ENCODE results near the gene MYO6. TPM values are rescaled to one million over a fixed set of nuclear protein-coding genes. Genes with fewer than 3 reads are reported as not detected.

Gene MYO6
- polyA plus RNA-seq, 1 experiment: 13.7 TPM

DNA sequence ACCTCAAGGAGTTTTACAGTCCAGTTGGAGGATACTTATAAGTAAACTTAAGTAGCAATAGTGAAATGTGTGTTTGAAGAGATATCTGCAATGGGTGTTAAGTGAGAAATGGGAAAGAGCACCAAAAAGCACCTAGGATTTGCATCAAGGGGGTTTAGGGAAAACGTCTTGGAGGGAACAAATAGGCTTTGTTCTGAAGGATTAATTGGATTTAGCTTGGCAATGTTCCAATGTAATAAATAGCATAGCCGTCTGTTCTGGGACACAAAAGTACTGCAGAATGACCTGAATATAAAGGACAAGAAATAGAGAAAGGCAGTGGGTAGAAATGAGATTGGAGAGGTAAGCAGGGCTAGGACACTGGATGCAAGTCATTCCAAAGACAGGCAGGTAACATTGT is 2.8 kb upstream of the MYO6 start:
- H3K9me3 ChIP-seq (ENCODE audit: control insufficient read depth, insufficient read depth, low read length): no peaks in the 10 kb centered on the region; the same call in 1 of the 2 replicates
- ChIA-PET CTCF (no interaction called here), POLR2A (no interaction called here)
- TF ChIP-seq, protein P1, sequence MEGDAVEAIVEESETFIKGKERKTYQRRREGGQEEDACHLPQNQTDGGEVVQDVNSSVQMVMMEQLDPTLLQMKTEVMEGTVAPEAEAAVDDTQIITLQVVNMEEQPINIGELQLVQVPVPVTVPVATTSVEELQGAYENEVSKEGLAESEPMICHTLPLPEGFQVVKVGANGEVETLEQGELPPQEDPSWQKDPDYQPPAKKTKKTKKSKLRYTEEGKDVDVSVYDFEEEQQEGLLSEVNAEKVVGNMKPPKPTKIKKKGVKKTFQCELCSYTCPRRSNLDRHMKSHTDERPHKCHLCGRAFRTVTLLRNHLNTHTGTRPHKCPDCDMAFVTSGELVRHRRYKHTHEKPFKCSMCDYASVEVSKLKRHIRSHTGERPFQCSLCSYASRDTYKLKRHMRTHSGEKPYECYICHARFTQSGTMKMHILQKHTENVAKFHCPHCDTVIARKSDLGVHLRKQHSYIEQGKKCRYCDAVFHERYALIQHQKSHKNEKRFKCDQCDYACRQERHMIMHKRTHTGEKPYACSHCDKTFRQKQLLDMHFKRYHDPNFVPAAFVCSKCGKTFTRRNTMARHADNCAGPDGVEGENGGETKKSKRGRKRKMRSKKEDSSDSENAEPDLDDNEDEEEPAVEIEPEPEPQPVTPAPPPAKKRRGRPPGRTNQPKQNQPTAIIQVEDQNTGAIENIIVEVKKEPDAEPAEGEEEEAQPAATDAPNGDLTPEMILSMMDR (IDR thresholded peaks at IDR 0.05; ENCODE audit: low read depth, low read length): no peak
- DNase-seq (ENCODE audit: low read depth, low spot score): no peak
- H3K27me3 ChIP-seq (ENCODE audit: control insufficient read depth, insufficient read depth, low read length): peaks cover 5% of the 10 kb centered on the region
- H3K27ac ChIP-seq (ENCODE audit: low read depth, low read length): no peak overlapping the region
- no peak overlapping the region for H3K4me3 ChIP-seq (ENCODE audit: low read depth, low read length)

DNA sequence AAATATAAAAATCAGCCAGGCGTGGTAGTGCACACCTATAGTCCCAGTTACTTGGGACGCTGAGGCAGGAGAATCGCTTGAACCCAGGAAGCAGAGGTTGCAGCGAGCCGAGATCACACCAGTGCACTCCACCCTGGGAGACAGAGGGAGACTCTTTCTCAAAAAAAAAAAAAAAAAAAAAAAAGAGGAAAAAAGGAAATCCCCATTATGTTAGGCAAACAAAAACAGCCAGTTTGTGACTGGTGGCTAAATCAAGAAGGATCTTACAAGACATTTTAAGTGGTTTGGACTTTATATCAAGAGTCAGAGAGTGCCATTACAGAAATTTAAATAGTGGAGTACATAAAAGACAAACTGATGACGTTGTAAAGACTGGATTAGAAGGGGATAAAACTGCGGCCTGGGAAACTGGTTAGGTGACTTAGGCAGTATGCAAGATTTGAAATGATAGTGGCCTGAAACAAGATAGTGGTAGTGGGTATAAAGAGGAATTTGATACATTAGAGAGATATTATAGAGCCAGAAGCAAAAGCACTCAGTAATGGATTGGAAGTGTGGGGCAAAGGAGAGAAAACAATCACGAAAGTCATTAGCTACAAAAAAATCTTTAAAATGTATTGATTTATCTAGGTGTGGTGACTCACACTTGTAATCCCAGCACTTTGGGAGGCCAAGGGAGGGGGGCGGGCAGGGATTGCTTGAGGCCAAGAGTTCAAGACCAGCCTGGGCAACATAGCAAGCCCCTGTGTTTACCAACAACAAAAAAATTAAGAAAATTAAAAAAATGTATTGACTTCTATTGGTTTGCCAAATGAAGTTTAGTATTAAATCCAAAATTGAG is 1.7 kb upstream of the MYO6 start:
- DNase-seq (ENCODE audit: low read depth, low spot score): no peak
- no peak overlapping the region for H3K27ac ChIP-seq (ENCODE audit: low read depth, low read length)
- ChIA-PET POLR2A (no interaction called here), CTCF (no interaction called here)
- no peaks in the 10 kb centered on the region; the same call in 1 of the 2 replicates for H3K9me3 ChIP-seq (ENCODE audit: control insufficient read depth, insufficient read depth, low read length)
- no peak overlapping the region for H3K4me3 ChIP-seq (ENCODE audit: low read depth, low read length)
- H3K27me3 ChIP-seq (ENCODE audit: control insufficient read depth, insufficient read depth, low read length): peaks cover 5% of the 10 kb centered on the region
- TF ChIP-seq, protein P1 (IDR thresholded peaks at IDR 0.05; ENCODE audit: low read depth, low read length): no peak

DNA sequence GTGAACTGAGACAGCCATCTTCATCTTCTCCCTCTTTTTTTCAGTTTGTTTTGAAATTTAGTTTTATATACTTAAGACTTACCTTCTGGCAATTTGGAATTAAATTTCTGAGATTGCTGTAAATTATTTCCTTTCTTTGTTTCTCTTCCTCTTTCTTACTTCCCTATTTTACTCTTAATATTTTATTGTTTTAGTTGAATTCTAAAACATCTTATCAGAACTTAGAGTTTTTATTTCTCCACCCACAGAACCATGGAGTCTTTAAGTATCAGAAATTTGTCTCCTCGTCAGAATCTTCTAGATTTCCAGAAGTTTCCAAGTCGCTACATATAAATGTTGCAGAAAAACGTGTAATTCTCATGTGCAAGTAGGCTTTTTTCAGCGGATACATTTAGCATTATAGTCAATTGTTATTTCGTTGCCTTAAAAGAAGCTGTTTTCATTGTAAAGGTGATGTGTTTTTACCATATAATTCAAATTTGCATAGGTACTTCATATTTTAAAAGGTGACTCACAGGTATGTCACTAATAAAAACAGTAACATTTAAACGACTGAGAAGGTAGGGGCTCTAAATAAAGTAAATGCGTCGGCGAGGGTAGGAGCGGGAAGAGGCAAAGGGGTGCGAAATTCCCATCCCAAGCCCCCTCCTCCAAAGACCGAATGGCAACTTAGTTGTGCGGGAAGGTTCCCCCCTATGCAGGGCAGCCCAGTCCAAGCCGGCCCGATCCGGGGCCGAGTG is 866 bp upstream of the MYO6 start:
- ChIA-PET CTCF (no interaction called here), POLR2A (no interaction called here)
- H3K9me3 ChIP-seq (ENCODE audit: control insufficient read depth, insufficient read depth, low read length): no peaks in the 10 kb centered on the region; the same call in 1 of the 2 replicates
- H3K4me3 ChIP-seq (ENCODE audit: low read depth, low read length): peak overlapping the region; percentile 91
- H3K27me3 ChIP-seq (ENCODE audit: control insufficient read depth, insufficient read depth, low read length): peaks cover 5% of the 10 kb centered on the region
- no peak overlapping the region for H3K27ac ChIP-seq (ENCODE audit: low read depth, low read length)
- TF ChIP-seq, protein P1 (IDR thresholded peaks at IDR 0.05; ENCODE audit: low read depth, low read length): no peak
- no peak for DNase-seq (ENCODE audit: low read depth, low spot score)

DNA sequence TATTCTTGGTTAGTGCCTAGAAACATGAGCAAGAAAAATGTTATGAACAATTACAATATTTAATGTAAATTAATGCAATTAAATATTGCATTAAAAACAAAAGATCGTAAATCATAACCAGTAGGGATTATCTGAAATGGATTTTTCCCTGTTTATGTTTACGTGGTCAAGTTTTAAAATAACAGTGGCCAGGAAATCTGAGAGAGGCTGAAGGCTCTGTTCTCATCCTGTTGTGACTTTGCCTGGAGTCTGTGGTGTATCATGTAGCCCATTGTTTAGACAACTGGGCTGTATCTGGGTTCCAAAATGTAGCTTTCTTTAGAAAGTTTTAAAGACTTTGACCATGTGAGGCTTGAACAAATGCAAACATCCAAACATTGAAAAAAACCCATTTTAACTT is 2.4 kb downstream of the MYO6 start:
- no peak overlapping the region for H3K27ac ChIP-seq (ENCODE audit: low read depth, low read length)
- CTCF ChIA-PET: no interaction called here
- no peaks in the 10 kb centered on the region for H3K27me3 ChIP-seq (ENCODE audit: control insufficient read depth, insufficient read depth, low read length)
- H3K4me3 ChIP-seq (ENCODE audit: low read depth, low read length): no peak overlapping the region
- POLR2A ChIA-PET: no interaction called here
- TF ChIP-seq, protein P1 (IDR thresholded peaks at IDR 0.05; ENCODE audit: low read depth, low read length): no peak
- DNase-seq (ENCODE audit: low read depth, low spot score): peak; percentile 59
- H3K9me3 ChIP-seq (ENCODE audit: control insufficient read depth, insufficient read depth, low read length): no peaks in the 10 kb centered on the region; the same call in 1 of the 2 replicates

DNA sequence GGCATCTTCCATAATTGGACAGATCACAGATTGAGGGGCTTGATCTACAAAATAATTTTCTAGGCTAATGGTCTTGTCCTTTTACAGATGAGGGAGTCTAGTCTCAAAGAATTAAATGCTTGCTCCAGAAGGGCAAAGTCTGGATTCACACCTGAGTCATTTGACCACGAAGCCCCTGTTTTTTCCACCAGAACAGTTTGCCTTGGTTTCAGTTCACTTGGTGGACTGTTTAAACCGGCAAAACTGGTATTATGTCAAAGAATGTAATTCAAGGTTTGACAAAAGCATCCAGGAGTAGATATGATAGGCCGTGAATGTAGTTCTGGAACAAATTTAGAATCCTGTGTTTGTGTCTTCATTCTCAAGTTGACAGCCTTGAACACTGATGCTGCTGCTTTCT is 3.3 kb downstream of the MYO6 start:
- ChIA-PET POLR2A (no interaction called here), CTCF (no interaction called here)
- TF ChIP-seq, protein P1 (IDR thresholded peaks at IDR 0.05; ENCODE audit: low read depth, low read length): no peak
- Histone ChIP-seq H3K27ac (ENCODE audit: low read depth, low read length) (no peak overlapping the region), H3K4me3 (ENCODE audit: low read depth, low read length) (no peak overlapping the region), H3K9me3 (ENCODE audit: control insufficient read depth, insufficient read depth, low read length) (no peaks in the 10 kb centered on the region; the same call in 1 of the 2 replicates), H3K27me3 (ENCODE audit: control insufficient read depth, insufficient read depth, low read length) (no peaks in the 10 kb centered on the region)
- DNase-seq (ENCODE audit: low read depth, low spot score): no peak
